Spleen (tissue), 7 donors: ENCODE data around the gene RETREG1.

Source experiments
- POLR2A ChIP-seq, 3 donors: fragments of 450-650 bp; IDR thresholded peaks; one replicate each; pipeline ENCODE4 v1.5.1; 2017; ENCODE audit warnings: antibody characterized with exemption in 3 of 3, mild to moderate bottlenecking in 1 of 3
- POLR2AphosphoS5 ChIP-seq, 3 donors: sonication (generic); formaldehyde crosslinking; IDR thresholded peaks; one replicate each; pipeline ENCODE4 v1.5.1; 2017; ENCODE audit warnings: antibody characterized with exemption in 3 of 3
- TF ChIP-seq, protein P1 (sequence below), 11 experiments: fragments of 200-600 bp in 7 of 11; fragments of 450-650 bp in 4 of 11; sonication (generic) in 4 of 11; IDR thresholded peaks in 8 of 11; conservative IDR thresholded peaks in 3 of 11; 1 replicate in 7 of 11; 2 replicates in 4 of 11; pipeline versions ENCODE4 v1.4.0 to v1.8.0; 2016 to 2021; ENCODE audit warnings: antibody characterized with exemption in 11 of 11, inconsistent platforms in 4 of 11, mild to moderate bottlenecking in 1 of 11
- donor health status: DM: no; HTN: no; CAD: no; lungs with moderate emphysema.
- donor health status: DM: no; HTN: no; CAD: no.
- donor health status: DM: no; HTN: no; CAD: no.

DNA sequence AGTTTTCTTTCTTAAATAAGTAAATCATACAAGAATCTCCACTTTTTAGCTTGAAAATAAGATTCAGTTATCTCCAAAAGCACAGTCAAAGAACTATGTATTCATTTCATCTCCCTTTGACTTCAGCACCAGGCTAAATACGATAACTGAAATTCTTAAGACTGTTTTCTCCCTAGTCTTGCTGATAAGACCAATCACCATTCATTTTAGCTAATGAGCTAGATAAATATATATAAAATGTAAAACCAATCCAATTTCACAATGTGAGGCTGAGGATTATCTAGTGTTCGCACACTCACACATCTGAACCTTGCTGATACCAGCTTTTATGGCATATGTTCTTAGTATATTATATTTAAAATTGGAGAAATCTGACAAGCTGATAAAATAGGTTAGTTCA, 133.9 kb downstream of the RETREG1 start:
- TF ChIP-seq, protein P1, sequence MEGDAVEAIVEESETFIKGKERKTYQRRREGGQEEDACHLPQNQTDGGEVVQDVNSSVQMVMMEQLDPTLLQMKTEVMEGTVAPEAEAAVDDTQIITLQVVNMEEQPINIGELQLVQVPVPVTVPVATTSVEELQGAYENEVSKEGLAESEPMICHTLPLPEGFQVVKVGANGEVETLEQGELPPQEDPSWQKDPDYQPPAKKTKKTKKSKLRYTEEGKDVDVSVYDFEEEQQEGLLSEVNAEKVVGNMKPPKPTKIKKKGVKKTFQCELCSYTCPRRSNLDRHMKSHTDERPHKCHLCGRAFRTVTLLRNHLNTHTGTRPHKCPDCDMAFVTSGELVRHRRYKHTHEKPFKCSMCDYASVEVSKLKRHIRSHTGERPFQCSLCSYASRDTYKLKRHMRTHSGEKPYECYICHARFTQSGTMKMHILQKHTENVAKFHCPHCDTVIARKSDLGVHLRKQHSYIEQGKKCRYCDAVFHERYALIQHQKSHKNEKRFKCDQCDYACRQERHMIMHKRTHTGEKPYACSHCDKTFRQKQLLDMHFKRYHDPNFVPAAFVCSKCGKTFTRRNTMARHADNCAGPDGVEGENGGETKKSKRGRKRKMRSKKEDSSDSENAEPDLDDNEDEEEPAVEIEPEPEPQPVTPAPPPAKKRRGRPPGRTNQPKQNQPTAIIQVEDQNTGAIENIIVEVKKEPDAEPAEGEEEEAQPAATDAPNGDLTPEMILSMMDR (IDR thresholded peaks at IDR 0.05 in 8 of 11, conservative IDR thresholded peaks at IDR 0.05 in 3 of 11), result no peak
- TF ChIP-seq POLR2A (IDR thresholded peaks at IDR 0.05), result no peak
- no peak for TF ChIP-seq POLR2AphosphoS5 (IDR thresholded peaks at IDR 0.05)
